Fibroblast of the aortic adventitia (primary cell): ENCODE results near the gene SCYGR3. TPM values are rescaled to one million over a fixed set of nuclear protein-coding genes. Genes with fewer than 3 reads are reported as not detected.

ENCODE experiments used
- DNase-seq: peaks from one replicate; pipeline ENCODE4 v3.0.0-alpha.2; 2010; ENCODE audit warnings: low read depth
- H3K4me3 ChIP-seq: 2 replicates; pipeline ENCODE4 v1.5.1; 2011; ENCODE audit warnings: low read depth, mild to moderate bottlenecking, control low read depth, low read length, moderate library complexity
- CTCF ChIP-seq: IDR thresholded peaks from 2 replicates; pipeline ENCODE4 v1.5.1; 2011; ENCODE audit warnings: mild to moderate bottlenecking, low read length, control low read depth, inconsistent platforms; ENCODE audit not compliant: insufficient read depth
- total RNA-seq: library from RNA; depleted of rRNA; stranded (reverse); fragments of >200 nt; gene quantifications from 2 replicates; pipeline ENCODE4 v1.2.3, GENCODE V29; 2012; ENCODE audit warnings: low replicate concordance

Gene SCYGR3
- not detected in 2 replicates for total RNA-seq

GRCh38 chr2:227614740-227615139, at the start of gene SCYGR3:
Gene SCYGR3, minus strand, starts transcription at chr2:227614840. Its CDS starts 0 bp downstream, at chr2:227614840.
- H3K4me3 ChIP-seq = no peak within 1 kb of the TSS
- no peak for DNase-seq
- no peak for TF ChIP-seq CTCF

GRCh38 chr2:227661827-227662226, 47.2 kb upstream of the SCYGR3 start:
- TF ChIP-seq CTCF = no peak
- DNase-seq = no peak
- H3K4me3 ChIP-seq = no peak overlapping the region

GRCh38 chr2:227661025-227661649, 46.5 kb upstream of the SCYGR3 start:
- no peak for DNase-seq
- H3K4me3 ChIP-seq = no peak overlapping the region
- TF ChIP-seq CTCF = no peak

- H3K4me3 ChIP-seq = no peak overlapping the region
- peak; percentile 88 for DNase-seq
- TF ChIP-seq CTCF = no peak
These were observed 42.7 kb upstream of the SCYGR3 start for GRCh38 chr2:227657199-227657845.

GRCh38 chr2:227655454-227655853, 40.8 kb upstream of the SCYGR3 start:
- DNase-seq = peak; percentile 94
- no peak overlapping the region for H3K4me3 ChIP-seq
- no peak for TF ChIP-seq CTCF

- DNase-seq = no peak
These were observed 39.8 kb upstream of the SCYGR3 start for GRCh38 chr2:227654426-227654825.

More at GRCh38 chr2:227654426-227654825, 39.8 kb upstream of the SCYGR3 start:
- no peak for TF ChIP-seq CTCF
- H3K4me3 ChIP-seq = no peak overlapping the region
